Measurements from ENCODE around the gene ABLIM1.

ABLIM1 gene

DNA sequence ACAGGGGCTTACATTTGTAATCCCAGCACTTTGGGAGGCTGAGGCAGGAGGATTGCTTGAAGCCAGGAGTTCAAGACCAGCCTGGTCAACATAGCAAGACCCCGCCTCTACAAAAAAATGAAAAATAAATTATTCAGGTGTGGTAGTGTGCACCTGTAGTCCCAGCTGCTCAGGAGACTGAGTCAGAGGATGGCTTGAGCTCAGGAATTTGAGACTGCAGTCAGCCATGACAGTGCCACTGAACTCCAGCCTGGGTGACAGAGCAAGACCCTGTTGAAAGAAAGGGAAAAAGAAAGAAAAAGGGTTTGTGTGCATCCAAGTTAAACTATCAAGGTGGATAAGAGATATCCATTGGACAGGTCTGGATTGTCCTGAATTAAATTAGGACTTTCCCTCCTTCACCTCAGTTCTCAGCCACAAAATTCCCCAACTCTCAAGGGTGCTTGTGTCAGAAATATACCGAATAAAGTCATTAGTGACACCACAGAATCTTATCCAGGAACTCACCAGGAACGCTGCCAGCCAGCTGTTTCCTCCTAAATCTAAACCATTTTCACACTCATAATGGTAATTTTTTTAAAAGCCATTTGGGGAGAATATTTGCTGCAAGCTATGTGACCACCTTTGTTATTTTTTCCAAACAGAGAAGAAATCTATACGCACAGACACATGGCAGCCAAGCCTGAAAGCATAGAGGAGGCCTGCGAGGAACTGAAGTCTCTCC is 265.8 kb downstream of the ABLIM1 start:
- TF ChIP-seq ZFX (IDR thresholded peaks at IDR 0.05; ENCODE audit: borderline replicate concordance) = no peak
- TF ChIP-seq, protein P1, sequence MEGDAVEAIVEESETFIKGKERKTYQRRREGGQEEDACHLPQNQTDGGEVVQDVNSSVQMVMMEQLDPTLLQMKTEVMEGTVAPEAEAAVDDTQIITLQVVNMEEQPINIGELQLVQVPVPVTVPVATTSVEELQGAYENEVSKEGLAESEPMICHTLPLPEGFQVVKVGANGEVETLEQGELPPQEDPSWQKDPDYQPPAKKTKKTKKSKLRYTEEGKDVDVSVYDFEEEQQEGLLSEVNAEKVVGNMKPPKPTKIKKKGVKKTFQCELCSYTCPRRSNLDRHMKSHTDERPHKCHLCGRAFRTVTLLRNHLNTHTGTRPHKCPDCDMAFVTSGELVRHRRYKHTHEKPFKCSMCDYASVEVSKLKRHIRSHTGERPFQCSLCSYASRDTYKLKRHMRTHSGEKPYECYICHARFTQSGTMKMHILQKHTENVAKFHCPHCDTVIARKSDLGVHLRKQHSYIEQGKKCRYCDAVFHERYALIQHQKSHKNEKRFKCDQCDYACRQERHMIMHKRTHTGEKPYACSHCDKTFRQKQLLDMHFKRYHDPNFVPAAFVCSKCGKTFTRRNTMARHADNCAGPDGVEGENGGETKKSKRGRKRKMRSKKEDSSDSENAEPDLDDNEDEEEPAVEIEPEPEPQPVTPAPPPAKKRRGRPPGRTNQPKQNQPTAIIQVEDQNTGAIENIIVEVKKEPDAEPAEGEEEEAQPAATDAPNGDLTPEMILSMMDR (IDR thresholded peaks at IDR 0.05) = no peak
- no peak overlapping the region for H3K27ac ChIP-seq

GRCh38 chr10:114391599-114391998 is 266.5 kb downstream of the ABLIM1 start:
- TF ChIP-seq ZFX (IDR thresholded peaks at IDR 0.05; ENCODE audit: borderline replicate concordance) = no peak
- TF ChIP-seq, protein P1 (IDR thresholded peaks at IDR 0.05) = no peak

DNA sequence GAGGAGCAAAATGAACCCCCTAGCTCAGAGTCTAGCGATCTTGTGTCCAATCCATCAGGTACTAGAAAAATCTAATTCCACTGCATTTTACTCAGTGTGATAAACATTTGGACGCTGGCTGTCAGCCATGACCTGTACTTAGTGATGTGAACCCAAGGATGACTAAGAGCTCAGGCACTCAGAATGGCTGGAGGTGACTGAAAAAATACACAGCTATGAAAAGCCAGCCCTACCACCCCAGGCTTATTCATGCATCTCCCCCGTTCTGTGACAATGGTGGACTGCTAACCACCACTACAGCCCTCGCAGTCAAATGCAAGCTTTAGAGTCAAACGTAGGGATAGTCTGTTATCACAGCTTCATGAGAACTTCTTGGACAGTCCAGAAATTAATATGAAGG is 268.6 kb downstream of the ABLIM1 start:
- no peak overlapping the region for H3K27ac ChIP-seq

More at GRCh38 chr10:114391599-114391998, 266.5 kb downstream of the ABLIM1 start:
- no peak overlapping the region for H3K27ac ChIP-seq

DNA sequence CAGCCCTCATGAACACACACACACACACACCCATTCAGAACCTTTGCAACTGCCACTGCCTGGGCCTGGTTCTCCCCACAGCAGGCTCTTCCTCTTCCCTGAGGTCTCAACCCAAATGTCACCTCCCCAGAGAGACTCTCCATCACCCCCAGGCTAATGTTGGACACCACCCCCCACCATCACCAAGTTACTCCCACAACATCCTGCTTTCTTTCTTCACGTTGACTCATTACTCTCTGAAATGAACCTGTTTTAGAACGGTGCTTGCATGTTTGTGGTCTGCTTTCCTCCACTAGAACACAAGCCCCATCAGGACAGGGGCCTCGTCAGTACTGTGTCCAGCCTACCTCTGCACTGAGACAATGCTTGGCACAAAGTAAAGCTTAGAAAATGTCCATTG is 269.8 kb downstream of the ABLIM1 start:
- TF ChIP-seq, protein P1 (IDR thresholded peaks at IDR 0.05) = no peak
- no peak for TF ChIP-seq ZFX (IDR thresholded peaks at IDR 0.05; ENCODE audit: borderline replicate concordance)
- no peak overlapping the region for H3K27ac ChIP-seq

More for the DNA sequence above, 268.6 kb downstream of the ABLIM1 start:
- no peak for TF ChIP-seq ZFX (IDR thresholded peaks at IDR 0.05; ENCODE audit: borderline replicate concordance)
- TF ChIP-seq, protein P1 (IDR thresholded peaks at IDR 0.05) = no peak

- TF ChIP-seq, protein P1 (IDR thresholded peaks at IDR 0.05) = peak; percentile 12; the same call in 1 of the 2 replicates
- TF ChIP-seq ZFX (IDR thresholded peaks at IDR 0.05; ENCODE audit: borderline replicate concordance) = no peak
- H3K27ac ChIP-seq = no peak overlapping the region
Observed at GRCh38 chr10:114387784-114388183, 270.3 kb downstream of the ABLIM1 start.

- no peak for TF ChIP-seq ZFX (IDR thresholded peaks at IDR 0.05; ENCODE audit: borderline replicate concordance)
- H3K27ac ChIP-seq = no peak overlapping the region
Observed at GRCh38 chr10:114386452-114386851, 271.6 kb downstream of the ABLIM1 start.

- no peak overlapping the region for H3K27ac ChIP-seq
- TF ChIP-seq, protein P1 (IDR thresholded peaks at IDR 0.05) = no peak
- no peak for TF ChIP-seq ZFX (IDR thresholded peaks at IDR 0.05; ENCODE audit: borderline replicate concordance)
Observed at GRCh38 chr10:114385557-114385956, 272.5 kb downstream of the ABLIM1 start.

Data from 22Rv1 (cell line).